ENCODE measurements around the gene SLC36A4.

- TF ChIP-seq TAF1 (IDR thresholded peaks at IDR 0.05; ENCODE audit: low read depth, low read length) (no peak), POLR2AphosphoS5 (IDR thresholded peaks at IDR 0.05; ENCODE audit: low read depth, low read length) (no peak)
These were observed 38.1 kb downstream of the SLC36A4 start for GRCh38 chr11:93159721-93160120.

All from GM12891 (cell line).